HG02588 (cell line): Measurements from ENCODE around the gene KIF3C.

Experiments
- ATAC-seq: cut with Tn5 transposase; IDR thresholded peaks from one replicate; pipeline ENCODE4 v1.9.1; 2021; ENCODE audit warnings: mild to moderate bottlenecking, moderate library complexity; ENCODE audit not compliant: unreplicated experiment

The KIF3C gene

GRCh38 chr2:25881764-25882163, 100.5 kb downstream of the KIF3C start:
- no peak for ATAC-seq

- no peak for ATAC-seq
Measured at GRCh38 chr2:25879133-25879730, 103.1 kb downstream of the KIF3C start.

GRCh38 chr2:25878361-25879132, 103.8 kb downstream of the KIF3C start, which contains the start of gene ASXL2:
ASXL2 (minus strand) TSS chr2:25878487; CDS start chr2:25878222, 265 bp downstream.
- peak; percentile 90 for ATAC-seq

GRCh38 chr2:25877431-25878360, 104.6 kb downstream of the KIF3C start:
- ATAC-seq: peak; percentile 37
